Measurements from ENCODE around the gene USP44.

USP44 gene

DNA sequence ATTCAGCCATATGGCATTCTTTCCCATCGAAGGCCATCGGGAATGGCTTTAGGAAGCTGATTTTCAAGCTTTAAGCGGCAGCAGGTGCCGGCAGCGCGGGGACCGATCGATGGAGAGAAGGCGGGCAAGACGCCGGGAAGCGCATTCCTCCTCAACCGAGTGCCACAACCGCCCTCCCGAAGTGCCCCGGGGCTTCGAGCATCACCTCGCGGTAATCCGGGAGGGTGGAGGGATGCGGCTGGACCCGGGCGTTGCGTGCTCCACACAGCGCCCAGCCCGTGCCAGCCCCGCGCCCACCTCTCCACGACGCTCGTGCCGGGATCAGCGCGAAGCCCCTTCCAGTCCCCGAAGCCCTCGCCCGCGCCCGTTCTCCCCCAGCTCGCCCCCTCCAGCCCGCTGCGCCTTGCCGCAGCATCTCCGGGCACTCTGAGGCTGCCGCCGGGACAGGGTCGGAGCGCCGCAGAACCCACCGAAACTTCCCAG lies 3.2 kb downstream of the USP44 start:
- peak; percentile 58 for DNase-seq

DNA sequence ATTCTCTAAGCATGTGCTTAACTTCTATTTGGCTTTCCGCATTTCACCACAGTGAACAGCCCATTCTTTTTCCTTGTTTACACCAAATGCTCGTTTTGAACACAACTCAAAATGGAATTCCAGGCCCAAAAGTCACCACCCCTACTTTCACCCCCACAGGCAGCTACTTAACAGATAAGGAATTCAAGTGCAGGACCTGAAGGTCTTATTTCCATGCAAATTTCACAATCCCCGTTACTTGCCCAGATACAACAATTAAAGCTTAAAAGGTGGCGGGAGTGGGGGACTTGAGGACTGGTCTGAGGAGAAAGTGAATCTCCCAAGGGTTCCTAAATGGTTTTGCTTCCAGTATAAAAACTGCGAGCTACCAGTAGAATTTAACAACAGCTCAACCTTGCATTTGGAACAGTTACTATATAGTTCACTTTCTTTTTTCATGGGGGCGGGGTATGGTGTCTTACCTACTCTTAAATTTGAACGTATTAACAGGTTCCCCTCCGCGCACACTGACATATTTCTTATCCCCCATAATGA lies 3.7 kb downstream of the USP44 start:
- DNase-seq = no peak

- DNase-seq = no peak
Observed at GRCh38 chr12:95546491-95546813, 4.8 kb downstream of the USP44 start.

- DNase-seq = no peak
Observed at GRCh38 chr12:95545731-95546490, 5.4 kb downstream of the USP44 start.

DNA sequence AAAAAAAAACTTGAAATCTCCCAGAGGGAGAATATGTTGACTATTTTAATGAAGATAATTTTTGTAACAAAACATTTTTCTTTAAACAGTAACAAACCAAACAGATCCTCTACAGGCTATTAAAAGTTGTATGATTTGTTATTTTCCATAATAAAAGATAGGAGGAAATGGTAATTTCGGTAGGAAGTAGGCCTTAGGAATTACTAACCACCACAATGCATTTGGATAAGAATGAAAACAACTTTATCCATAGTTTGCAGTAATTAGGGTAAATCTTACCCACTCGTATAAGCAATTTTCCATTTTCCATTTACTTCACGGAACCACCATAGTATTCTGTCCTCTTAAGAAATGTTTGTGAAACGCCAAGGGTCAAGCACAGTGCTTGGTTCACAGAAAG lies 6.0 kb downstream of the USP44 start:
- DNase-seq = no peak

- no peak for DNase-seq
Observed at GRCh38 chr12:95544756-95545155, 6.5 kb downstream of the USP44 start.

DNA sequence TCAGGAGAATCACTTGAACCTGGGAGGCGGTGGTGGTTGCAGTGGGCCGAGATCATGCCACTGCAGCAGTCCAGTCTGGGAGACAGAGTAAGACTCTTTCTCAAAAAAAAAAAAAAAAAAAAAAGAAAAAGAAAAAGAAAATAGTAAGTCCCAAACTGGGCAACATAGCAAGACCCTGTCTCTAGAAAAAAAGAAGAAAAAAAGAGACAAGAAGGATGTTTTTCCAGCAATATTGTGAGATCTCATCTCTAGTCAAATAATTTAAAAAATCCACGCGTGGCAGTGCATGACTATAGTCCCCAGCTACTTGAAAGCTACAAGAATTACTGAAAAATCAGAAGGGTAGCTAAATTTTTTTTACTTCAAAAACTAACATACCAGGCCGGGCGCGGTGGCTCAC lies 8.0 kb downstream of the USP44 start:
- DNase-seq = no peak

- no peak for DNase-seq
Observed at GRCh38 chr12:95541436-95541835, 9.8 kb downstream of the USP44 start.

- DNase-seq = no peak
Observed at GRCh38 chr12:95538656-95539055, 12.6 kb downstream of the USP44 start.

DNA sequence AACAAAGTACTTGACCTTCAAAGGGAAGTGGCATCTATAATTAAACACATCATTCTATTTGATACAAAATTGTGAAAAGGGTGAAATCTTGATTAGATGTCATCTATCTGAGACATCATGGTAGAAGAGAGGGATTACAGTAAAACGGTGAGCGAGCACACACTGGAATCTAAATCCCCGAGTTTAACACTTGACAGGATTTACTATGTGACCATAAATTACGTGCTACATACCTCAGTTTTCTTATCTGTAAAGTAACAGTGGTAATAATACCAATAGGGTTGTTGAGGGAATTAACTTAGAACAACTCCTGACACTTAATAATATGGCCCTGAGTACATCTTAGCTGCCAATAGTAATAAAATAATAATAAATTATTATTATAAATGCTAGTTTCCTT lies 13.3 kb downstream of the USP44 start:
- DNase-seq = no peak

- DNase-seq = no peak
Observed at GRCh38 chr12:95533985-95534384, 17.3 kb downstream of the USP44 start.

DNA sequence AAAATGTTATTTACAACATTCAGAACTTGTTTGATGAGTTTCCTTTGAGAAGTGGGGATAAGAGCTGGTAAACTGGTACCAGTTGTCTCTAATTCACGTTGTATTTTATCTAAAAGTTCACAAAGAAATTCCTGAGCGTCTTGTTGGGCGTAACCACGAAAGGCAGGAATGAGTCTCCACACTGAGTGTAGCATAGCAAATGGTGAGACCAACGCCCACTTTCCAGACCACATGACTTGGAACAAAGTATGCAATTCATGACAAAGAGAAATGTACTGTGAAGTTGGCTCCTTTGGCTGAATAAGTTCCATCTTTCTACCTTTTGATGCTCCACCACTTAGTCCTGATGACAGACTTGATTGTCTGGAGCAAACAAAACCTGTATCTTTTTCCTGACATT lies 18.4 kb downstream of the USP44 start:
- DNase-seq = peak; percentile 49

GRCh38 chr12:95529693-95530225 lies 21.5 kb downstream of the USP44 start:
- DNase-seq = no peak

DNA sequence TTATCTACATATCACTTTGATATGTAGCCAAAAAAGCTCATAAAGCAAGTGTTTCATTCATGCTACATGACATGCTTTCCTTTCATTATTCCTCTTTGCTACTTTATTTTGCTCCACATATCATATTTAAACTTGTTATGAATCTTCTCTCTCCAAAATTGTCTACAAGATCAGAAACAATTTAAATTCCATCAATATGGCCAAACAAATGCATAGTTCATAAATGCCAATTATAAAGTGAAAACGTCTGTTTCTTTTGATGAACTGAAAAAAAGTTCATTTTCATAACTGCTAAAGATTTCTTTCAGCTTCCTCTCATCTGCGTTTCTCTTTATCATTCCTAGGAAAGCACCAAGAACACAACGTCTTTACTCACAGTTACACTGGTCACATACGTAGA lies 22.8 kb downstream of the USP44 start:
- DNase-seq = no peak

DNA sequence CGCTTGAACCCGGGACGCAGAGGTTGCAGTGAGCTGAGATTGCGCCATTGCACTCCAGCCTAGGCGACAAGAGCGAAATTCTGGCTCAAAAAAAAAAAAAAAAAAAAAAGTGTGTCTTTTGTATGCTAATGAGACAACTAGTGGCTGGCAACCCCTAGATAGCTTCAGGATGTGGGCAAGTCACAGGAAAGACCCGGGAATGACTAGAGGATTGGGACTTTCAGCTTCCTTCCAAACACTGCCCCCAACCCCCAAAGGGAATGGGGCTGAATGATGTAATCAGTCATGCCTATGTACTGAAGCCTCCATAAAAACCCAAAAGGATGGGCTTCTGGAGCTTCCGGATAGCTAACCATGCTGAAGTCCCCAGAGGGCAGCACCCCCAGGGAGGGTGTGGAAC lies 28.6 kb downstream of the USP44 start:
- no peak for DNase-seq

DNA sequence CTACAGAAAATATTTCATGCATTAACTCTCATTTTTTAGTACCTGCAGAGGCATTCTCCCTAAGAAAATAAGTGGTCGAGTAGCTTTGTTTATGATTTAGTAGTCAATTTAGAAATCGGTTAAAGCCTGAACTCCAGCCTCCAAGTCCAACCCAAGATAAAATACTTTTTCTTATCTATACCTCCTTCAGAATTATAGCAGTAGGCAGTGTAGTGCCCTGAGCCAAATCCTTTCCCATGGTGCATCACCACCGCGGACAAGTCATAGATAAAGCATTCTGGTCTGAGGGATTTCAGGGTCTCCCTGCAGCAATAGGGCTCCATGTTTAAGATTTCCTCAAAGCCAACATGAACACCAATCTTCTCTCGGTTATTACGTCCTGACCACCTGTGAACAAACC lies 30.5 kb downstream of the USP44 start:
- no peak for DNase-seq

GRCh38 chr12:95518944-95519343 lies 32.3 kb downstream of the USP44 start:
- no peak for DNase-seq

GRCh38 chr12:95517246-95517645 lies 34.0 kb downstream of the USP44 start:
- no peak for DNase-seq

DNA sequence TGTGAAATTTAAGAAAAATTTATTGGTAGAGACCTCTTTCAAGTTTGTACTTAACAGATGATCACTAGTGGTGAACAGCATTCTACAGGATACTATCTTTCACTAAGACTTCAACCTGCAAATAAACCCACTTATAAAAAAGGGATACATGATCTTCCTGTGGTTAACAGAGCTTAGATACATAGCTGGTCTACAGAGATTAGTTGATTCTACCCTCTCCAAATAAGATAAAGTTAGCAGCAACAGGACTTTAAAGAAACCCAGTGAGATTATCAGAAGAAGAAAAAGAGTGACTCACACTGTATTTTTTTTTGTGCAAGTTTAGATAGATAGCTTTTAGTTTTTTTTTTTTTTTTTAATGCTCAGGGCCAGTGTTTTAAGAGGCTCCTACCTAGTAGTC lies 34.5 kb downstream of the USP44 start:
- DNase-seq = no peak

GRCh38 chr12:95515197-95515596 lies 36.1 kb downstream of the USP44 start:
- no peak for DNase-seq

- DNase-seq = no peak
Observed at GRCh38 chr12:95513599-95513998, 37.7 kb downstream of the USP44 start.

GRCh38 chr12:95511977-95512376 lies 39.3 kb downstream of the USP44 start:
- no peak for DNase-seq

GRCh38 chr12:95509300-95509699 lies 42.0 kb downstream of the USP44 start:
- no peak for DNase-seq

DNA sequence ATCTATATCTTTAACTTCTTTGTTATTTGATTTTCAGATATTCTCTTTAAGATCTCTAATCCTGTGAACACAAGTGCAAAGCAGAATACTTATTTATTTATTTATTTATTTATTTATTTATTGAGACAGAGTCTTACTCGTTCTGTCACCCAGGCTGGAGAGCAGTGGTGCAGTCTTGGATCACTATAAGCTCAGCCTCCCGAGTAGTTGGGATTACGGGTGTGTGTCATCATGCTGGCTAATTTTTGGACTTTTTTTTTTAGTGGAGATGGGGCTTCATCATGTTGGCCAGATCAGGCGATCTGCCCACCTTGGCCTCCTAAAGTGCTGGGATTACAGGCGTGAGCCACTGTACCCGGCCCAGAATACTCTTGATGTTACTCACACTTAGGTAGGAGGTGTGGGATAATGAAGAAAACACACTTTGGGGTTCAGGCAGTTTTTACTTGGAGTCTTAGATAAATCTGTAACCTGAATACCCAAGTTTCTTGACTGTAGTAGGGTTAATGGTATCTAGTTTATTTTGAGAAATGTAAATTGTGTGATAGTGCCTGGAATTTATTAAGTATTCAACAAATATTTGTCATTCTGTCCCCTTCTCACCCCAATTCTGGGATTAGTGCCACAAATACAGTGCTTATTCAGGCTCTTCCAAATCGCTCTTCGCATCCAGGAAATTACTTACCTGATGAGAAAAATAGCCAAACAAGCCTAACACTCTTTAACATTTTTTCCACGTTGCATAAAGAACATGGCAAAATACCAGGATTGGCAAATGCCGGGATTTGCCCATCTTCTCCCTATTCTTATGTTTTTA lies 44.4 kb downstream of the USP44 start:
- DNase-seq = no peak
